Measurements from ENCODE around the gene KRTAP5-3. TPM values are rescaled to one million over a fixed set of nuclear protein-coding genes. Genes with fewer than 3 reads are reported as not detected.
A peak's percentile ranks its signal among the peaks of the same experiment; 100 is the strongest.

KRTAP5-3 gene
- total and polyA plus RNA-seq, 2 of the 13 experiments (the other 11 are each of a cell fraction or from before 2014, with no cell fraction given): not detected

GRCh38 chr11:1652771-1653540 is 44.7 kb upstream of the KRTAP5-3 start (continued):
- no peak for TF ChIP-seq AKNA (CRISPR knock-in tag; IDR thresholded peaks at IDR 0.05; ENCODE audit: borderline replicate concordance)
- 0 out of 2 replicates have a peak, but pooled peaks have one; percentile 7 for TF ChIP-seq ZNF546 (CRISPR knock-in tag; conservative IDR thresholded peaks at IDR 0.05)
- no peak for TF ChIP-seq TCF7 (IDR thresholded peaks at IDR 0.05; ENCODE audit: low read depth)
- TF ChIP-seq DDIT3 (CRISPR knock-in tag; IDR thresholded peaks at IDR 0.05): no peak
- no peak for TF ChIP-seq IKZF4 (CRISPR knock-in tag; IDR thresholded peaks at IDR 0.05; ENCODE audit: borderline replicate concordance, low read depth, not compliant biosample characterization)
- no peak for TF ChIP-seq ZNF619 (CRISPR knock-in tag; IDR thresholded peaks at IDR 0.05)
- no peak; the same call in 1 of the 2 replicates for TF ChIP-seq MYC (CRISPR knock-in tag; IDR thresholded peaks at IDR 0.05; ENCODE audit: borderline replicate concordance)
- peak; percentile 79; the same call in 1 of the 2 replicates for TF ChIP-seq ZNF451 (CRISPR knock-in tag; IDR thresholded peaks at IDR 0.05)
- TF ChIP-seq THAP8 (CRISPR knock-in tag; IDR thresholded peaks at IDR 0.05; ENCODE audit: borderline replicate concordance): no peak
- TF ChIP-seq KDM5B (CRISPR knock-in tag; IDR thresholded peaks at IDR 0.05; ENCODE audit: borderline replicate concordance): no peak; the same call in 1 of the 2 replicates
- TF ChIP-seq MTF2 (CRISPR knock-in tag; IDR thresholded peaks at IDR 0.05; ENCODE audit: borderline replicate concordance): 0 out of 2 replicates have a peak, but pooled peaks have one; percentile 14
- 0 out of 2 replicates have a peak, but pooled peaks have one; percentile 25 for TF ChIP-seq HDAC1 (CRISPR knock-in tag; IDR thresholded peaks at IDR 0.05)
- no peak for TF ChIP-seq FOXK1 (CRISPR knock-in tag; IDR thresholded peaks at IDR 0.05; ENCODE audit: borderline replicate concordance, low read depth)
- peak; percentile 52 for TF ChIP-seq ELF1 (CRISPR knock-in tag; IDR thresholded peaks at IDR 0.05)
- TF ChIP-seq ARNT2 (CRISPR knock-in tag; IDR thresholded peaks at IDR 0.05; ENCODE audit: low read depth): no peak
- TF ChIP-seq ZNF33B (CRISPR knock-in tag; IDR thresholded peaks at IDR 0.05): no peak
- no peak for TF ChIP-seq SRSF1 (optimal IDR thresholded peaks at IDR 0.05; ENCODE audit: low read depth, low read length)
- TF ChIP-seq ZNF7 (CRISPR knock-in tag; IDR thresholded peaks at IDR 0.05): no peak
- TF ChIP-seq ZNF12 (CRISPR knock-in tag; IDR thresholded peaks at IDR 0.05): no peak
- TF ChIP-seq TCF7L2 (IDR thresholded peaks at IDR 0.05; ENCODE audit: low read depth, low read length): no peak
- no peak for TF ChIP-seq ARNT (IDR thresholded peaks at IDR 0.05)
- no peak for TF ChIP-seq THAP11 (CRISPR knock-in tag; IDR thresholded peaks at IDR 0.05)
- TF ChIP-seq KLF16 (CRISPR knock-in tag; IDR thresholded peaks at IDR 0.05): peak in 1 of 2 experiments; percentile 55; a peak in 1 of 4 replicates
- no peak for TF ChIP-seq MIXL1 (CRISPR knock-in tag; IDR thresholded peaks at IDR 0.05)
- 0 out of 2 replicates have a peak, but pooled peaks have one; percentile 32 for TF ChIP-seq KAT8 (CRISPR knock-in tag; IDR thresholded peaks at IDR 0.05)
- no peak for TF ChIP-seq AKAP8 (CRISPR knock-in tag; IDR thresholded peaks at IDR 0.05)
- no peak for TF ChIP-seq FOXC1 (CRISPR knock-in tag; IDR thresholded peaks at IDR 0.05; ENCODE audit: borderline replicate concordance)
